H9 (cell line): ENCODE results near the gene NPAS3. TPM values are rescaled to one million over a fixed set of nuclear protein-coding genes. Genes with fewer than 3 reads are reported as not detected.

Source experiments
- DNase-seq: peaks from one replicate; pipeline ENCODE4 v3.0.0-alpha.2; 2017
- H2AFZ ChIP-seq: one replicate; pipeline ENCODE4 v1.6.1; 2013; ENCODE audit warnings: mild to moderate bottlenecking, low read length, control low read depth, moderate library complexity
- H2AK5ac ChIP-seq: 2 replicates; pipeline ENCODE4 v1.6.1; 2013; ENCODE audit warnings: low read length, control low read depth, mixed read lengths; ENCODE audit not compliant: insufficient read length
- H2BK120ac ChIP-seq: one replicate; pipeline ENCODE4 v1.6.1; 2013; ENCODE audit warnings: low read depth, mild to moderate bottlenecking, low read length, control low read depth, inconsistent platforms; ENCODE audit not compliant: poor library complexity, severe bottlenecking
- H2BK12ac ChIP-seq: 2 replicates; pipeline ENCODE4 v1.6.1; 2013; ENCODE audit warnings: low read length, control low read depth, mixed read lengths, low read depth; ENCODE audit not compliant: insufficient read length
- H2BK15ac ChIP-seq: 2 replicates; pipeline ENCODE4 v1.6.1; 2013; ENCODE audit warnings: low read depth, low read length, control low read depth
- H2BK20ac ChIP-seq: one replicate; pipeline ENCODE4 v1.6.1; 2013; ENCODE audit warnings: low read depth, mild to moderate bottlenecking, low read length, control low read depth, inconsistent platforms; ENCODE audit not compliant: poor library complexity, severe bottlenecking
- H2BK5ac ChIP-seq: 2 replicates; pipeline ENCODE4 v1.6.1; 2013; ENCODE audit warnings: low read length, control low read depth, mixed read lengths; ENCODE audit not compliant: insufficient read length
- H3K14ac ChIP-seq: 2 replicates; pipeline ENCODE4 v1.6.1; 2013; ENCODE audit warnings: low read length, control low read depth; ENCODE audit not compliant: insufficient read depth
- H3K18ac ChIP-seq: 2 replicates; pipeline ENCODE4 v1.6.1; 2013; ENCODE audit warnings: low read depth, mild to moderate bottlenecking, mixed read lengths, low read length, control low read depth; ENCODE audit not compliant: insufficient read length
- H3K23ac ChIP-seq: 2 replicates; pipeline ENCODE4 v1.6.1; 2013; ENCODE audit warnings: low read length, control low read depth, mixed read lengths, low read depth; ENCODE audit not compliant: insufficient read length
- H3K23me2 ChIP-seq: 2 replicates; pipeline ENCODE4 v1.6.1; 2013; ENCODE audit warnings: low read depth, mild to moderate bottlenecking, mixed read lengths, low read length, control low read depth; ENCODE audit not compliant: insufficient read length, poor library complexity, severe bottlenecking
- H3K27ac ChIP-seq: 2 replicates; pipeline ENCODE4 v1.5.1; 2013; ENCODE audit warnings: low read length, control low read depth, mixed read lengths, low read depth; ENCODE audit not compliant: insufficient read length
- H3K27me3 ChIP-seq: 2 replicates; pipeline ENCODE4 v1.6.1; 2013; ENCODE audit warnings: low read length, control low read depth, inconsistent platforms; ENCODE audit not compliant: insufficient read depth
- H3K4ac ChIP-seq: 2 replicates; pipeline ENCODE4 v1.6.1; 2013; ENCODE audit warnings: low read depth, mild to moderate bottlenecking, control low read depth, inconsistent platforms, low read length, moderate library complexity
- H3K4me1 ChIP-seq: 2 replicates; pipeline ENCODE4 v1.6.1; 2013; ENCODE audit warnings: low read length, control low read depth, inconsistent platforms; ENCODE audit not compliant: insufficient read depth
- H3K4me2 ChIP-seq: 2 replicates; pipeline ENCODE4 v1.6.1; 2013; ENCODE audit warnings: low read length, control low read depth, mixed read lengths; ENCODE audit not compliant: insufficient read length, insufficient read depth
- H3K56ac ChIP-seq: 2 replicates; pipeline ENCODE4 v1.6.1; 2013; ENCODE audit warnings: low read depth, mild to moderate bottlenecking, mixed read lengths, low read length, control low read depth; ENCODE audit not compliant: insufficient read length
- H3K79me1 ChIP-seq: 2 replicates; pipeline ENCODE4 v1.6.1; 2013; ENCODE audit warnings: low read depth, mild to moderate bottlenecking, moderate library complexity, low read length, control low read depth, inconsistent platforms; ENCODE audit not compliant: insufficient read depth, poor library complexity, severe bottlenecking
- H3K79me2 ChIP-seq: 2 replicates; pipeline ENCODE4 v1.6.1; 2013; ENCODE audit warnings: low read length, control low read depth, inconsistent platforms; ENCODE audit not compliant: insufficient read depth
- H3K9ac ChIP-seq: 2 replicates; pipeline ENCODE4 v1.6.1; 2013; ENCODE audit warnings: low read length, control low read depth, mixed read lengths; ENCODE audit not compliant: insufficient read length; ENCODE audit errors: extremely low read depth
- H3K9me3 ChIP-seq: one replicate; pipeline ENCODE4 v1.6.1; 2013; ENCODE audit warnings: low read depth, low read length, inconsistent platforms; ENCODE audit not compliant: control insufficient read depth
- H3T11ph ChIP-seq: one replicate; pipeline ENCODE4 v1.6.1; 2013; ENCODE audit warnings: mild to moderate bottlenecking, low read length, control low read depth, inconsistent platforms
- H4K20me1 ChIP-seq: one replicate; pipeline ENCODE4 v1.6.1; 2013; ENCODE audit not compliant: control insufficient read depth, insufficient read length, insufficient read depth
- H4K5ac ChIP-seq: 2 replicates; pipeline ENCODE4 v1.6.1; 2013; ENCODE audit warnings: low read depth, mild to moderate bottlenecking, mixed read lengths, low read length, control low read depth; ENCODE audit not compliant: insufficient read length
- H4K8ac ChIP-seq: replicated peaks from 2 replicates; pipeline ENCODE4 v1.6.1; 2013; ENCODE audit warnings: low read length, control low read depth, mixed read lengths, low read depth; ENCODE audit not compliant: insufficient read length
- H4K91ac ChIP-seq: 2 replicates; pipeline ENCODE4 v1.6.1; 2013; ENCODE audit warnings: low read depth, mild to moderate bottlenecking, moderate library complexity, mixed read lengths, low read length, control low read depth; ENCODE audit not compliant: insufficient read length
- H3K27ac Mint-ChIP-seq, 3 experiments: 2 replicates in 2 of 3; 3 replicates in 1 of 3; pipeline ENCODE4 v1.8.0; 2020 to 2021; ENCODE audit warnings: mixed read lengths in 3 of 3, mild to moderate bottlenecking in 1 of 3, moderate library complexity in 1 of 3
- H3K27me3 Mint-ChIP-seq: 2 replicates; pipeline ENCODE4 v1.8.0; 2021; ENCODE audit warnings: low read depth, mild to moderate bottlenecking, moderate library complexity, mixed read lengths
- H3K36me3 Mint-ChIP-seq, 3 experiments: 2 replicates in 2 of 3; 3 replicates in 1 of 3; pipeline ENCODE4 v1.8.0; 2020 to 2021; ENCODE audit warnings: low read depth in 3 of 3, mixed read lengths in 3 of 3; ENCODE audit not compliant: insufficient read depth in 1 of 3
- H3K4me1 Mint-ChIP-seq, 2 experiments: 2 replicates each; pipeline ENCODE4 v1.8.0; 2020; ENCODE audit warnings: mixed read lengths in 2 of 2
- H3K4me3 Mint-ChIP-seq, 2 experiments: 2 replicates in 1 of 2; 3 replicates in 1 of 2; pipeline ENCODE4 v1.8.0; 2020 to 2021; ENCODE audit warnings: mild to moderate bottlenecking in 2 of 2, mixed read lengths in 2 of 2, moderate library complexity in 1 of 2
- H3K9me3 Mint-ChIP-seq, 2 experiments: 2 replicates in 1 of 2; 3 replicates in 1 of 2; pipeline ENCODE4 v1.8.0; 2020; ENCODE audit warnings: mild to moderate bottlenecking in 2 of 2, mixed read lengths in 2 of 2, moderate library complexity in 1 of 2
- WGBS: extraction: QIAGEN DNeasy Blood & Tissue Kit; methylation state at CpG from one replicate; pipeline ENCODE4 v1.1.7; 2013; ENCODE audit warnings: missing lambda C conversion rate, low lambda C conversion rate, mixed read lengths; ENCODE audit not compliant: insufficient read length; ENCODE audit errors: extremely low coverage; 5-methylcytosine and 5-hydroxymethylcytosine counted together
- total RNA-seq: library from RNA; stranded (reverse); gene quantifications from 2 replicates; pipeline ENCODE4 v1.2.1, GENCODE V29; 2021
- TF ChIP-seq, protein P1 (sequence below): fragments of 200-600 bp; sonication (generic); conservative IDR thresholded peaks from 3 replicates; pipeline ENCODE4 v1.8.0; 2021; ENCODE audit warnings: antibody characterized with exemption, mild to moderate bottlenecking

The NPAS3 gene
- total RNA-seq, 1 experiment from 2014 or later = 0.17 TPM

DNA sequence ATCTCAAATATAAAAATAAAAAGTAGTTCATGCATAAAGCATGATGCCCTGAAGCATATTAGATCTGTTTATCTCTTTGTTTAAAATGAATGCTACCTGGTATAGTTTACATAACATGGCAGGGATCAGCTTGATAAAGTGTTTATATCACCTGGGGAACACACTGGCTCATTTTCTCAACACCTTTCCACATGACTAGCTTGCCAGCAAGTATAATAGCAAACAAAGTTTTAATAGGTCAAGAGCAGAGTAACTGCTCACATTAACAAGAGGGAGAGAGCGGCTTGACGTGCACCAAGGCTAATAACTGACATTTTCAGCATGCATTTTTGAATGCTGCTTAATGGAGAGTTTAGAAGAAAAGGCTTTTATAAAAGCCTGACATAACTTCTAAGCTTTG is 765.8 kb downstream of the NPAS3 start:
- no peaks in the 10 kb centered on the region for H3K36me3 Mint-ChIP-seq
- Histone ChIP-seq H3K14ac (no peak overlapping the region), H3K9ac (no peak overlapping the region), H2BK120ac (no peak overlapping the region), H4K8ac (no peak overlapping the region), H2BK5ac (no peak overlapping the region), H2AFZ (no peak overlapping the region), H3K4me2 (no peak overlapping the region), H2BK15ac (no peak overlapping the region), H3K27me3 (0 out of 2 replicates have a peak, but pooled peaks cover 2% of the 10 kb centered on the region), H3K27ac (no peak overlapping the region), H3K79me2 (no peaks in the 10 kb centered on the region), H3K4me1 (no peaks in the 10 kb centered on the region), H4K91ac (no peak overlapping the region), H3K18ac (no peak overlapping the region), H3K9me3 (no peaks in the 10 kb centered on the region), H2BK12ac (no peak overlapping the region), H3K23me2 (no peaks in the 10 kb centered on the region), H2AK5ac (no peak overlapping the region), H4K20me1 (no peaks in the 10 kb centered on the region), H3K23ac (no peak overlapping the region), H3T11ph (no peak overlapping the region), H2BK20ac (no peak overlapping the region), H3K4ac (no peak overlapping the region), H4K5ac (no peak overlapping the region), H3K79me1 (no peaks in the 10 kb centered on the region), H3K56ac (no peak overlapping the region)
- no peaks in the 10 kb centered on the region for H3K27me3 Mint-ChIP-seq
- no peaks in the 10 kb centered on the region for H3K9me3 Mint-ChIP-seq
- TF ChIP-seq, protein P1, sequence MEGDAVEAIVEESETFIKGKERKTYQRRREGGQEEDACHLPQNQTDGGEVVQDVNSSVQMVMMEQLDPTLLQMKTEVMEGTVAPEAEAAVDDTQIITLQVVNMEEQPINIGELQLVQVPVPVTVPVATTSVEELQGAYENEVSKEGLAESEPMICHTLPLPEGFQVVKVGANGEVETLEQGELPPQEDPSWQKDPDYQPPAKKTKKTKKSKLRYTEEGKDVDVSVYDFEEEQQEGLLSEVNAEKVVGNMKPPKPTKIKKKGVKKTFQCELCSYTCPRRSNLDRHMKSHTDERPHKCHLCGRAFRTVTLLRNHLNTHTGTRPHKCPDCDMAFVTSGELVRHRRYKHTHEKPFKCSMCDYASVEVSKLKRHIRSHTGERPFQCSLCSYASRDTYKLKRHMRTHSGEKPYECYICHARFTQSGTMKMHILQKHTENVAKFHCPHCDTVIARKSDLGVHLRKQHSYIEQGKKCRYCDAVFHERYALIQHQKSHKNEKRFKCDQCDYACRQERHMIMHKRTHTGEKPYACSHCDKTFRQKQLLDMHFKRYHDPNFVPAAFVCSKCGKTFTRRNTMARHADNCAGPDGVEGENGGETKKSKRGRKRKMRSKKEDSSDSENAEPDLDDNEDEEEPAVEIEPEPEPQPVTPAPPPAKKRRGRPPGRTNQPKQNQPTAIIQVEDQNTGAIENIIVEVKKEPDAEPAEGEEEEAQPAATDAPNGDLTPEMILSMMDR = no peak
- no CpG with 5 or more reads among the region's 2 CpGs for WGBS
- peaks cover 20 to 34% of the 10 kb centered on the region in 2 experiments for H3K4me1 Mint-ChIP-seq
- no peak overlapping the region for H3K27ac Mint-ChIP-seq
- no peak for DNase-seq
- H3K4me3 Mint-ChIP-seq = no peak overlapping the region
